ENCODE data around the gene SEMA6B. TPM values are rescaled to one million over a fixed set of nuclear protein-coding genes. Genes with fewer than 3 reads are reported as not detected.

Gene SEMA6B
- total and polyA plus RNA-seq, 12 donors = 3.1 to 59.2 (median 27.2) TPM

- intact Hi-C loops (cut with DNase I) = no loop called here
- Histone ChIP-seq H3K4me1 (replicated peaks in 1 of 2) (peaks cover 13 to 21% of the 10 kb centered on the region in 2 donors), H3K27ac (peak overlapping the region in 1 of 5 donors; percentile 49), H3K4me3 (peak overlapping the region in 2 of 4 donors; percentile 28 to 67), H3K36me3 (replicated peaks in 1 of 2) (no peaks in the 10 kb centered on the region), H3K9me3 (replicated peaks in 1 of 3) (no peaks in the 10 kb centered on the region), H3K27me3 (no peaks in the 10 kb centered on the region)
- 0 to 2% (median 1%) methylated on average over 7 to 60 of the region's 62 CpGs for WGBS, 4 donors
- TF ChIP-seq POLR2A (IDR thresholded peaks at IDR 0.05) (no peak), CTCF (IDR thresholded peaks at IDR 0.05) (no peak)
- DNase-seq = no peak
These were observed 21.6 kb upstream of the SEMA6B start for GRCh38 chr19:4580961-4581665.

- Histone ChIP-seq H3K9me3 (replicated peaks in 1 of 3) (no peaks in the 10 kb centered on the region), H3K4me3 (peak overlapping the region in 1 of 4 donors; percentile 67), H3K27ac (no peak overlapping the region), H3K27me3 (no peaks in the 10 kb centered on the region), H3K4me1 (replicated peaks in 1 of 2) (peaks cover 13 to 22% of the 10 kb centered on the region in 2 donors), H3K36me3 (replicated peaks in 1 of 2) (no peaks in the 10 kb centered on the region)
- 7 to 29% (median 11%) methylated on average over 4 to 49 of the region's 50 CpGs for WGBS, 4 donors
- no peak for TF ChIP-seq POLR2A (IDR thresholded peaks at IDR 0.05)
- no peak for TF ChIP-seq CTCF (IDR thresholded peaks at IDR 0.05)
- intact Hi-C loops (cut with DNase I) = no loop called here
- no peak for DNase-seq
These were observed 20.8 kb upstream of the SEMA6B start for GRCh38 chr19:4580021-4580901.

- intact Hi-C loops (cut with DNase I) = loop anchor here (5.0 kb wide), 1 partner anchor 58 kb away; the partner anchor contains the start of gene TNFAIP8L1 (in 2 of the 2)
- Histone ChIP-seq H3K27ac (no peak overlapping the region), H3K36me3 (replicated peaks in 1 of 2) (no peaks in the 10 kb centered on the region), H3K9me3 (replicated peaks in 1 of 3) (no peaks in the 10 kb centered on the region), H3K4me1 (replicated peaks in 1 of 2) (peaks cover 7 to 20% of the 10 kb centered on the region in 2 donors), H3K27me3 (no peaks in the 10 kb centered on the region), H3K4me3 (no peak overlapping the region)
- DNase-seq = no peak
- no peak for TF ChIP-seq POLR2A (IDR thresholded peaks at IDR 0.05)
- WGBS, 4 donors = 81 to 89% (median 84%) methylated on average over 3 to 8 of the region's 8 CpGs
These were observed 19.9 kb upstream of the SEMA6B start for GRCh38 chr19:4579389-4579788.

GRCh38 chr19:4578552-4579248 lies 19.2 kb upstream of the SEMA6B start:
- H3K4me3 ChIP-seq = no peak overlapping the region
- H3K27ac ChIP-seq = no peak overlapping the region
- intact Hi-C loops (cut with DNase I) = loop anchor here (5.0 kb wide), 1 partner anchor 59 kb away; the partner anchor contains the start of gene TNFAIP8L1 (in 2 of the 2)
- H3K36me3 ChIP-seq (replicated peaks in 1 of 2) = no peaks in the 10 kb centered on the region
- DNase-seq = no peak
- H3K27me3 ChIP-seq = no peaks in the 10 kb centered on the region
- no peaks in the 10 kb centered on the region for H3K9me3 ChIP-seq (replicated peaks in 1 of 3)
- WGBS, 4 donors = 53 to 66% (median 56%) methylated on average over 9 to 11 of the region's 11 CpGs
- peaks cover under 1 to 13% of the 10 kb centered on the region in 2 donors for H3K4me1 ChIP-seq (replicated peaks in 1 of 2)
- TF ChIP-seq CTCF (IDR thresholded peaks at IDR 0.05) (no peak), POLR2A (IDR thresholded peaks at IDR 0.05) (no peak)
